ENCODE results near the gene MTR. TPM values are rescaled to one million over a fixed set of nuclear protein-coding genes. Genes with fewer than 3 reads are reported as not detected.

MTR gene
- total and polyA plus RNA-seq, 2 donors (not counting 1 experiment from before 2014, with no cell fraction given): 9.9 to 49.1 TPM

DNA sequence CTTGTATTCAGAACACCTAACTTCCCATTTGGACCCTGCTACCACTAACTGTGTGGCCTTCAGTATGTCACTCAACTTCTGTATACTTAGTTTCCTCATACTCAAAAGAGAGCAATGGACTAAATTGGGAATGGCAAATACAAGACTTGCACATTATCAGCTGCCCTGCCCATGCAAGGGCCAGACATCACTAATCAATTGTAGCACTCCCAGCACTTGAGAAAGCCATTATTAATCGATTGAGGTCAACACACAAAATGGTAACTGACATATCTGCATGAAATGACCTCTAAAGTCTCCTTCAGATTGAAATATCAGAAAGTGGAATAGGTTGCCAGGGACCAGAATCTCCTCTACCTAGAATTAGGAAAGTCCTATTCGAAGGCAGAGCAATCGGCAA, 149.9 kb downstream of the MTR start:
- CTCF ChIA-PET: no interaction called here

DNA sequence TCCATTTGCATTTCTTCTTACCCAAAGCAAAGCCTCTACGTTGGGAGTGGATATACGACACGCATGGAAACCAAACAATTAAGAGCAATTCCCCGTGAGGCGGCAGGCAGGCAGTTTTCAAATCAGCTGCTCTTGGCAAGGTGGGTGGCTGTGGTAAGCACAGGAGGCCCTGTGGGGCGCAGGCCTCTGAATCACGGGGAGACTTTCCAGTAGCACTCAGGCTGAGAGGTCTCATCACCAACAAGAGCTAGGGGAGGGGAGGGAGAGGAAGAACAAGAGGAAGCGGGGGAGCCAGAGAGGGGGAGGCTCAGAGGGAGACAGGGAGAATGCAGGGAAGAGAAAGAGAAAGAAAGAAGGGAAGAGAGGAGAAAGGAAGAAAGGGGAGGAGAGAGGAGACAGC, 152.7 kb downstream of the MTR start:
- 64% methylated on average over 4 of the region's 8 CpGs for WGBS (ENCODE audit: insufficient coverage)
- no peaks in the 10 kb centered on the region for H3K27me3 Mint-ChIP-seq
- no peaks in the 10 kb centered on the region for H3K4me1 ChIP-seq (ENCODE audit: control insufficient read depth in 2 of 2, insufficient read depth in 2 of 2, low read length in 2 of 2)
- DNase-seq: no peak
- H3K4me1 Mint-ChIP-seq: no peaks in the 10 kb centered on the region
- H3K4me2 ChIP-seq (replicated peaks; ENCODE audit: low read depth, low read length, poor library complexity, severe bottlenecking): no peak overlapping the region
- peaks cover 0 to 3% (median 0%) of the 10 kb centered on the region in 3 donors for H3K9me3 ChIP-seq (ENCODE audit: control extremely low read depth in 1 of 3, control insufficient read depth in 2 of 3, insufficient read depth in 1 of 3, low read length in 2 of 3)
- ATAC-seq (ENCODE audit: low read depth): no peak
- no peak overlapping the region for H3K27ac ChIP-seq (ENCODE audit: low read length in 2 of 2)
- H2AFZ ChIP-seq (ENCODE audit: insufficient read depth, low read depth, low read length, poor library complexity, severe bottlenecking): no peak overlapping the region
- H3K27ac Mint-ChIP-seq: no peak overlapping the region
- POLR2A ChIA-PET: no interaction called here
- no peak overlapping the region for H3K4me3 ChIP-seq (ENCODE audit: control extremely low read depth in 1 of 5, extremely low read depth in 1 of 5, insufficient read depth in 1 of 5, low read depth in 2 of 5, low read length in 4 of 5)
- no peak overlapping the region for H3K9ac ChIP-seq (ENCODE audit: low read length)
- no peaks in the 10 kb centered on the region for H3K9me3 Mint-ChIP-seq (ENCODE audit: insufficient read depth)
- H3K36me3 ChIP-seq (replicated peaks in 1 of 2; ENCODE audit: control extremely low read depth in 1 of 2, control insufficient read depth in 1 of 2, extremely low read depth in 1 of 2, insufficient read depth in 2 of 2, low read length in 1 of 2): no peaks in the 10 kb centered on the region
- intact Hi-C loops (cut with micrococcal nuclease): no loop called here
- CTCF ChIA-PET: no interaction called here
- H3K4me3 Mint-ChIP-seq: no peak overlapping the region
- H3K27me3 ChIP-seq (replicated peaks in 1 of 4; ENCODE audit: control extremely low read depth in 1 of 4, control insufficient read depth in 3 of 4, insufficient read depth in 4 of 4, low read length in 3 of 4): no peaks in the 10 kb centered on the region
- TF ChIP-seq, protein P1, sequence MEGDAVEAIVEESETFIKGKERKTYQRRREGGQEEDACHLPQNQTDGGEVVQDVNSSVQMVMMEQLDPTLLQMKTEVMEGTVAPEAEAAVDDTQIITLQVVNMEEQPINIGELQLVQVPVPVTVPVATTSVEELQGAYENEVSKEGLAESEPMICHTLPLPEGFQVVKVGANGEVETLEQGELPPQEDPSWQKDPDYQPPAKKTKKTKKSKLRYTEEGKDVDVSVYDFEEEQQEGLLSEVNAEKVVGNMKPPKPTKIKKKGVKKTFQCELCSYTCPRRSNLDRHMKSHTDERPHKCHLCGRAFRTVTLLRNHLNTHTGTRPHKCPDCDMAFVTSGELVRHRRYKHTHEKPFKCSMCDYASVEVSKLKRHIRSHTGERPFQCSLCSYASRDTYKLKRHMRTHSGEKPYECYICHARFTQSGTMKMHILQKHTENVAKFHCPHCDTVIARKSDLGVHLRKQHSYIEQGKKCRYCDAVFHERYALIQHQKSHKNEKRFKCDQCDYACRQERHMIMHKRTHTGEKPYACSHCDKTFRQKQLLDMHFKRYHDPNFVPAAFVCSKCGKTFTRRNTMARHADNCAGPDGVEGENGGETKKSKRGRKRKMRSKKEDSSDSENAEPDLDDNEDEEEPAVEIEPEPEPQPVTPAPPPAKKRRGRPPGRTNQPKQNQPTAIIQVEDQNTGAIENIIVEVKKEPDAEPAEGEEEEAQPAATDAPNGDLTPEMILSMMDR (IDR thresholded peaks at IDR 0.05): no peak
- TF ChIP-seq EZH2 (IDR thresholded peaks at IDR 0.05; ENCODE audit: borderline replicate concordance, insufficient read depth, low read depth, low read length, poor library complexity, severe bottlenecking): no peak
- H3K79me2 ChIP-seq (ENCODE audit: control insufficient read depth, insufficient read depth, low read length): no peaks in the 10 kb centered on the region
- H4K20me1 ChIP-seq (ENCODE audit: control insufficient read depth, insufficient read depth, low read length, poor library complexity, severe bottlenecking): no peaks in the 10 kb centered on the region

More for the DNA sequence above, 149.9 kb downstream of the MTR start:
- H3K9ac ChIP-seq (ENCODE audit: low read length): no peak overlapping the region
- DNase-seq (no peak), ATAC-seq (ENCODE audit: low read depth) (no peak)
- Mint-ChIP-seq H3K4me3 (no peak overlapping the region), H3K27me3 (peaks cover 6% of the 10 kb centered on the region), H3K4me1 (no peaks in the 10 kb centered on the region), H3K27ac (no peak overlapping the region), H3K9me3 (ENCODE audit: insufficient read depth) (no peaks in the 10 kb centered on the region)
- no peaks in the 10 kb centered on the region for H3K27me3 ChIP-seq (replicated peaks in 1 of 4; ENCODE audit: control extremely low read depth in 1 of 4, control insufficient read depth in 3 of 4, insufficient read depth in 4 of 4, low read length in 3 of 4)
- POLR2A ChIA-PET: no interaction called here
- H3K79me2 ChIP-seq (ENCODE audit: control insufficient read depth, insufficient read depth, low read length): no peaks in the 10 kb centered on the region
- intact Hi-C loops (cut with micrococcal nuclease): no loop called here
- TF ChIP-seq, protein P1 (IDR thresholded peaks at IDR 0.05): no peak
- no peak for TF ChIP-seq EZH2 (IDR thresholded peaks at IDR 0.05; ENCODE audit: borderline replicate concordance, insufficient read depth, low read depth, low read length, poor library complexity, severe bottlenecking)
- H3K36me3 ChIP-seq (replicated peaks in 1 of 2; ENCODE audit: control extremely low read depth in 1 of 2, control insufficient read depth in 1 of 2, extremely low read depth in 1 of 2, insufficient read depth in 2 of 2, low read length in 1 of 2): no peaks in the 10 kb centered on the region
- peaks cover 0 to 3% (median 0%) of the 10 kb centered on the region in 3 donors for H3K9me3 ChIP-seq (ENCODE audit: control extremely low read depth in 1 of 3, control insufficient read depth in 2 of 3, insufficient read depth in 1 of 3, low read length in 2 of 3)
- H3K4me1 ChIP-seq (ENCODE audit: control insufficient read depth in 2 of 2, insufficient read depth in 2 of 2, low read length in 2 of 2): no peaks in the 10 kb centered on the region
- H3K4me3 ChIP-seq (ENCODE audit: control extremely low read depth in 1 of 5, extremely low read depth in 1 of 5, insufficient read depth in 1 of 5, low read depth in 2 of 5, low read length in 4 of 5): no peak overlapping the region
- WGBS (ENCODE audit: insufficient coverage): 100% methylated on average over 1 of the region's 3 CpGs
- no peak overlapping the region for H2AFZ ChIP-seq (ENCODE audit: insufficient read depth, low read depth, low read length, poor library complexity, severe bottlenecking)
- no peak overlapping the region for H3K27ac ChIP-seq (ENCODE audit: low read length in 2 of 2)
- no peaks in the 10 kb centered on the region for H4K20me1 ChIP-seq (ENCODE audit: control insufficient read depth, insufficient read depth, low read length, poor library complexity, severe bottlenecking)
- H3K4me2 ChIP-seq (replicated peaks; ENCODE audit: low read depth, low read length, poor library complexity, severe bottlenecking): no peak overlapping the region
